WTC11 (cell line): ENCODE measurements around the gene SMARCD3. TPM values are rescaled to one million over a fixed set of nuclear protein-coding genes. Genes with fewer than 3 reads are reported as not detected.

Experiments used
- ATAC-seq: fragments of 200-7000 bp; cut with Tn5 transposase; 2 replicates; pipeline ENCODE4 v1.10.0; 2021; ENCODE audit warnings: mild to moderate bottlenecking, moderate library complexity
- CTCF ChIA-PET: fragments of 300-600 bp; sonication (Branson Sonifier 250); formaldehyde crosslinking; loops from one replicate; lab custom pipeline; 2021; ENCODE audit warnings: antibody characterized with exemption; lab: Charles Lee
- POLR2A ChIA-PET: fragments of 350-600 bp; sonication (Branson Sonifier 250); formaldehyde crosslinking; loops from one replicate; lab custom pipeline; 2021; ENCODE audit warnings: antibody characterized with exemption; lab: Charles Lee
- DNase-seq: peaks from one replicate; pipeline ENCODE4 v3.0.0; 2021; ENCODE audit warnings: low spot score
- H3K27ac Mint-ChIP-seq: 2 replicates; pipeline ENCODE4 v1.8.0; 2021; ENCODE audit warnings: mixed read lengths
- H3K27me3 Mint-ChIP-seq: 2 replicates; pipeline ENCODE4 v1.8.0; 2021; ENCODE audit warnings: low read depth, mild to moderate bottlenecking, moderate library complexity, mixed read lengths
- H3K36me3 Mint-ChIP-seq: 2 replicates; pipeline ENCODE4 v1.8.0; 2021; ENCODE audit warnings: mixed read lengths
- H3K4me1 Mint-ChIP-seq: 2 replicates; pipeline ENCODE4 v1.8.0; 2022; ENCODE audit warnings: mixed read lengths
- H3K4me3 Mint-ChIP-seq: 2 replicates; pipeline ENCODE4 v1.8.0; 2021; ENCODE audit warnings: mild to moderate bottlenecking, moderate library complexity, mixed read lengths
- H3K9me3 Mint-ChIP-seq: 2 replicates; pipeline ENCODE4 v1.8.0; 2021; ENCODE audit warnings: mixed read lengths
- ESRRA ChIP-seq: sonication (generic); formaldehyde crosslinking; IDR thresholded peaks from 2 replicates; pipeline ENCODE4 v1.8.1; 2022; ENCODE audit warnings: mild to moderate bottlenecking, missing genetic modification reagents, borderline replicate concordance
- ETV6 ChIP-seq: sonication (generic); formaldehyde crosslinking; IDR thresholded peaks from 2 replicates; pipeline ENCODE4 v1.8.1; 2022; ENCODE audit warnings: mild to moderate bottlenecking, missing genetic modification reagents
- GRHL2 ChIP-seq: fragments of 250-450 bp; sonication (Bioruptor Pico); IDR thresholded peaks from 2 replicates; pipeline ENCODE4 v1.8.0; 2022; ENCODE audit warnings: mild to moderate bottlenecking, moderate library complexity; ENCODE audit not compliant: insufficient replicate concordance, severe bottlenecking
- NFE2L1 ChIP-seq: sonication (generic); formaldehyde crosslinking; IDR thresholded peaks from 2 replicates; pipeline ENCODE4 v1.8.1; 2023; ENCODE audit warnings: missing genetic modification reagents
- NR2C2 ChIP-seq: sonication (generic); formaldehyde crosslinking; IDR thresholded peaks from 2 replicates; pipeline ENCODE4 v1.8.0; 2022; ENCODE audit warnings: mild to moderate bottlenecking, missing genetic modification reagents
- SP1 ChIP-seq: sonication (generic); formaldehyde crosslinking; conservative IDR thresholded peaks from 2 replicates; pipeline ENCODE4 v1.8.1; 2022; ENCODE audit warnings: missing genetic modification reagents
- TEAD1 ChIP-seq: sonication (generic); formaldehyde crosslinking; IDR thresholded peaks from 2 replicates; pipeline ENCODE4 v1.8.0; 2022; ENCODE audit warnings: mild to moderate bottlenecking, missing genetic modification reagents
- TP53 ChIP-seq: sonication (generic); formaldehyde crosslinking; IDR thresholded peaks from 2 replicates; pipeline ENCODE4 v1.8.1; 2023; ENCODE audit warnings: mild to moderate bottlenecking, missing genetic modification reagents
- ZNF416 ChIP-seq: fragments of 250-450 bp; sonication (Bioruptor Pico); IDR thresholded peaks from 2 replicates; pipeline ENCODE4 v1.9.0; 2021; ENCODE audit warnings: mild to moderate bottlenecking, inconsistent platforms
- total RNA-seq: library from RNA; stranded (reverse); gene quantifications from 3 replicates; pipeline ENCODE4 v1.2.3, GENCODE V29; 2021
- TF ChIP-seq, protein P1 (sequence below): sonication (generic); formaldehyde crosslinking; conservative IDR thresholded peaks from 2 replicates; pipeline ENCODE4 v1.8.1; 2022; ENCODE audit warnings: mild to moderate bottlenecking, missing genetic modification reagents
- TF ChIP-seq, protein P2 (sequence below): sonication (generic); formaldehyde crosslinking; conservative IDR thresholded peaks from 2 replicates; pipeline ENCODE4 v1.8.1; 2023; ENCODE audit warnings: mild to moderate bottlenecking, low read depth, missing genetic modification reagents, moderate library complexity
- TF ChIP-seq, protein P3 (sequence below): fragments of 250-450 bp; sonication (Bioruptor Pico); conservative IDR thresholded peaks from 2 replicates; pipeline ENCODE4 v1.9.0; 2021; ENCODE audit warnings: mild to moderate bottlenecking
- TF ChIP-seq, protein P4 (sequence below): sonication (generic); formaldehyde crosslinking; IDR thresholded peaks from 2 replicates; pipeline ENCODE4 v1.8.1; 2022; ENCODE audit warnings: mild to moderate bottlenecking, missing genetic modification reagents, moderate library complexity, borderline replicate concordance
- TF ChIP-seq, protein P5 (sequence below): sonication (generic); formaldehyde crosslinking; IDR thresholded peaks from 2 replicates; pipeline ENCODE4 v1.8.1; 2023; ENCODE audit warnings: mild to moderate bottlenecking, missing genetic modification reagents

The SMARCD3 gene
- total RNA-seq, 1 experiment from 2014 or later, result 5.9 TPM

DNA sequence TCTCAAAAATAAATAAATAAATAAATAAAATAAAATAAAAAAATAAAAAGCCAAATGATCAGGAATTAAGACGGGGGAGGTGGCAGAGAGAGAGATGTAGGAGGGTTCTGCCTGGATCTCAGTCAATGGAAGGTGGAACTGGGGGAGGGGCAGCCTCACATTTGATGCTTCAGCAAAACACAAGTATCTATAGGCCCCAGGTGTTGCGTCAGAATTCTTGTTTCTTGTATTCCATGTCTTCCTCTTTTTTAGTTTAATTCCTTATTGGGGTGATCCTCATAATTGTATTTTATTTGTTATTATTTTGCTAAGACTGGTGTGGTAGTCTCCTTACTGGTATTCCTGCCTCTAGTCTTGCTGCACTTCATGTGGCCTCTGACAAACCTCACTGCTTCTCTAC, 41.4 kb upstream of the SMARCD3 start (continued):
- TF ChIP-seq, protein P1, sequence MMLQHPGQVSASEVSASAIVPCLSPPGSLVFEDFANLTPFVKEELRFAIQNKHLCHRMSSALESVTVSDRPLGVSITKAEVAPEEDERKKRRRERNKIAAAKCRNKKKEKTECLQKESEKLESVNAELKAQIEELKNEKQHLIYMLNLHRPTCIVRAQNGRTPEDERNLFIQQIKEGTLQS (CRISPR knock-in tag), result no peak
- TF ChIP-seq, protein P2, sequence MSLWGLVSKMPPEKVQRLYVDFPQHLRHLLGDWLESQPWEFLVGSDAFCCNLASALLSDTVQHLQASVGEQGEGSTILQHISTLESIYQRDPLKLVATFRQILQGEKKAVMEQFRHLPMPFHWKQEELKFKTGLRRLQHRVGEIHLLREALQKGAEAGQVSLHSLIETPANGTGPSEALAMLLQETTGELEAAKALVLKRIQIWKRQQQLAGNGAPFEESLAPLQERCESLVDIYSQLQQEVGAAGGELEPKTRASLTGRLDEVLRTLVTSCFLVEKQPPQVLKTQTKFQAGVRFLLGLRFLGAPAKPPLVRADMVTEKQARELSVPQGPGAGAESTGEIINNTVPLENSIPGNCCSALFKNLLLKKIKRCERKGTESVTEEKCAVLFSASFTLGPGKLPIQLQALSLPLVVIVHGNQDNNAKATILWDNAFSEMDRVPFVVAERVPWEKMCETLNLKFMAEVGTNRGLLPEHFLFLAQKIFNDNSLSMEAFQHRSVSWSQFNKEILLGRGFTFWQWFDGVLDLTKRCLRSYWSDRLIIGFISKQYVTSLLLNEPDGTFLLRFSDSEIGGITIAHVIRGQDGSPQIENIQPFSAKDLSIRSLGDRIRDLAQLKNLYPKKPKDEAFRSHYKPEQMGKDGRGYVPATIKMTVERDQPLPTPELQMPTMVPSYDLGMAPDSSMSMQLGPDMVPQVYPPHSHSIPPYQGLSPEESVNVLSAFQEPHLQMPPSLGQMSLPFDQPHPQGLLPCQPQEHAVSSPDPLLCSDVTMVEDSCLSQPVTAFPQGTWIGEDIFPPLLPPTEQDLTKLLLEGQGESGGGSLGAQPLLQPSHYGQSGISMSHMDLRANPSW (CRISPR knock-in tag), result no peak
- TF ChIP-seq NFE2L1 (CRISPR knock-in tag) (no peak), TEAD1 (no peak)
- TF ChIP-seq, protein P3, sequence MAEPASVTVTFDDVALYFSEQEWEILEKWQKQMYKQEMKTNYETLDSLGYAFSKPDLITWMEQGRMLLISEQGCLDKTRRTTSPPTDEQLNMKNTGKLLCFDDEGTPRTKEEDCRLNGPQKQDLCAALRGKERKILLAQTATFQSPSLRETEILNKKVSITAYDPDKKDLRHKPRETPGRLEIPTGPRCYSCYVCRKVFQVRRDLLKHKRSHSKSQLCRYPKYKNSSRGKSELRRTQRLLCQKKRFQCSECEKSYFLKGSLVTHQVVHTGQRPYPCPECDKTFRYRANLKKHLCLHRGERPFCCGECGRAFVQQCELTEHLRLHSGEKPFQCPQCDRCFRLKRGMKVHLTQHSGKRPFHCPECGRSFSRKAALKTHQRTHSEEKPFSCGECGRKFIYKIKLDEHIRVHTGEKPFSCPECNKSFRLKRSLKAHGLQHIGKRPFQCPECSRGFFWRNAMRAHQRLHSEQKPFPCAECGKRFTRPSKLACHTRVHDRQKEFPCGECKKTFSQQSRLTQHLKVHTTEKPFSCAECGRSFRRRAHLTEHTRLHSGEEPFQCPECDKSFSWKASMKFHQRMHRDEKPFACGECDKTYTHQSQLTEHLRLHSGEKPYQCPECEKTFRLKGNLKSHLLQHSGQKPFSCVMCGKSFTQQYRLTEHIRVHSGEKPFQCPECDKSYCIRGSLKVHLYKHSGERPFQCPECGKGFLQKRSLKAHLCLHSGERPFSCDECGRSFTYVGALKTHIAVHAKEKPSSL, result no peak

DNA sequence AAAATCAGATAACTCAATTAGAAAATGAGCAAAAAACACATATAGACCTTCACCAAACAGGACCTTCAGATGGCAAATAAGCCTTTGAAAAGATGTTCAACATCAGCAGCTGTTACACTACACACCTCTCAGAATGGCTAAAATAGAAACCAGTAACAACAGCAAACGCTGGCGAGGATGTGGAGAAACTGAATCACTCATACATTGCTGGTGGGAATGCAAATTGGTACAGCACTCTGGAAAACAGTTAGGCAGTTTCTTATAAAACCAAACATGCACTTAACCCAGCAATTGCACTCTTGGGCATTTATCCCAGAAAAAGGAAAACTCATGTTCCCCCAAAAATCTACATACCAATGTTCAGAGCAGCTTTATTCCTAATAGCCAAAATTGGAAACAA, 37.7 kb upstream of the SMARCD3 start:
- Mint-ChIP-seq H3K36me3 (no peaks in the 10 kb centered on the region), H3K4me3 (no peak overlapping the region), H3K4me1 (peaks cover 11% of the 10 kb centered on the region), H3K9me3 (no peaks in the 10 kb centered on the region; the same call in 1 of the 2 replicates), H3K27ac (no peak overlapping the region), H3K27me3 (peaks cover 6% of the 10 kb centered on the region)
- CTCF ChIA-PET, result interaction anchor here (1.2 to 1.4 kb wide), 2 partner anchors 9 to 162 kb away, joined by 3 to 4 read pairs; no protein-coding TSS in a partner anchor
- no peak for DNase-seq
- no peak for TF ChIP-seq TP53 (CRISPR knock-in tag)
- TF ChIP-seq, protein P4, sequence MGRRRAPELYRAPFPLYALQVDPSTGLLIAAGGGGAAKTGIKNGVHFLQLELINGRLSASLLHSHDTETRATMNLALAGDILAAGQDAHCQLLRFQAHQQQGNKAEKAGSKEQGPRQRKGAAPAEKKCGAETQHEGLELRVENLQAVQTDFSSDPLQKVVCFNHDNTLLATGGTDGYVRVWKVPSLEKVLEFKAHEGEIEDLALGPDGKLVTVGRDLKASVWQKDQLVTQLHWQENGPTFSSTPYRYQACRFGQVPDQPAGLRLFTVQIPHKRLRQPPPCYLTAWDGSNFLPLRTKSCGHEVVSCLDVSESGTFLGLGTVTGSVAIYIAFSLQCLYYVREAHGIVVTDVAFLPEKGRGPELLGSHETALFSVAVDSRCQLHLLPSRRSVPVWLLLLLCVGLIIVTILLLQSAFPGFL (CRISPR knock-in tag), result no peak
- no peak for ATAC-seq
- POLR2A ChIA-PET, result no interaction called here

DNA sequence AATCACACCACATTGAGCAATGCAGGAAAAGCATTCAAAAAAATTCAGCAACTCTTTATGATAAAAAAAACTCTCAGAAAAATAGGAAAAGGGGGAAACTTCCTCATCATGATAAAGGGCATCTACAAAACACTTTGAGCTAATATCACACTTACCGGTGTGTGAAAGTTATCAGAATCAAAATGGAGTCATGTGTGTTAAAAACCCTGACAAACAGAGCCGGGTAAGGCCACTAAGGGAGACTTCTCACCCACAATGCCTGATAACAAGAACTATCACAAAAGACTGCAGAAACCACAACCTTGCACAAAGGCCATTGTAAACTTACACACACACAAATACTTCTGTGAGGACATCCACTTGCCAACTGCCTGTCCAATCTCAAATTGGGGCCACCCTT, 34.8 kb upstream of the SMARCD3 start:
- Mint-ChIP-seq H3K27me3 (peaks cover 16% of the 10 kb centered on the region), H3K9me3 (no peaks in the 10 kb centered on the region; the same call in 1 of the 2 replicates), H3K4me1 (peaks cover 14% of the 10 kb centered on the region), H3K36me3 (no peaks in the 10 kb centered on the region), H3K27ac (no peak overlapping the region), H3K4me3 (no peak overlapping the region)
- TF ChIP-seq, protein P5, sequence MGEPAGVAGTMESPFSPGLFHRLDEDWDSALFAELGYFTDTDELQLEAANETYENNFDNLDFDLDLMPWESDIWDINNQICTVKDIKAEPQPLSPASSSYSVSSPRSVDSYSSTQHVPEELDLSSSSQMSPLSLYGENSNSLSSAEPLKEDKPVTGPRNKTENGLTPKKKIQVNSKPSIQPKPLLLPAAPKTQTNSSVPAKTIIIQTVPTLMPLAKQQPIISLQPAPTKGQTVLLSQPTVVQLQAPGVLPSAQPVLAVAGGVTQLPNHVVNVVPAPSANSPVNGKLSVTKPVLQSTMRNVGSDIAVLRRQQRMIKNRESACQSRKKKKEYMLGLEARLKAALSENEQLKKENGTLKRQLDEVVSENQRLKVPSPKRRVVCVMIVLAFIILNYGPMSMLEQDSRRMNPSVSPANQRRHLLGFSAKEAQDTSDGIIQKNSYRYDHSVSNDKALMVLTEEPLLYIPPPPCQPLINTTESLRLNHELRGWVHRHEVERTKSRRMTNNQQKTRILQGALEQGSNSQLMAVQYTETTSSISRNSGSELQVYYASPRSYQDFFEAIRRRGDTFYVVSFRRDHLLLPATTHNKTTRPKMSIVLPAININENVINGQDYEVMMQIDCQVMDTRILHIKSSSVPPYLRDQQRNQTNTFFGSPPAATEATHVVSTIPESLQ (CRISPR knock-in tag), result no peak
- no peak for TF ChIP-seq ETV6 (CRISPR knock-in tag)
- TF ChIP-seq ESRRA (CRISPR knock-in tag), result no peak
- TF ChIP-seq GRHL2, result no peak
- no peak for TF ChIP-seq SP1 (CRISPR knock-in tag)
- TF ChIP-seq, protein P3, result no peak
- TF ChIP-seq NR2C2 (CRISPR knock-in tag), result no peak
- no peak for TF ChIP-seq ZNF416 (CRISPR knock-in tag)
- CTCF ChIA-PET, result no interaction called here
- ATAC-seq, result no peak
- POLR2A ChIA-PET, result no interaction called here
- DNase-seq, result no peak
